Common myeloid progenitor, CD34-positive (primary cell): ENCODE measurements around the gene CES1.
"Not testable (repeated sequence)": the region's sequence is repeated elsewhere in the genome, so short reads cannot be mapped to it uniquely, and the experiment has no call there.

Source experiments
- CTCF ChIA-PET: fragments of 350-600 bp; sonication (Branson Sonifier 250); formaldehyde crosslinking; loops from one replicate; lab custom pipeline; 2021; ENCODE audit warnings: antibody characterized with exemption; lab: Charles Lee
- POLR2A ChIA-PET: fragments of 350-600 bp; sonication (Branson Sonifier 250); formaldehyde crosslinking; loops from one replicate; lab custom pipeline; 2021; ENCODE audit warnings: antibody characterized with exemption; lab: Charles Lee
- DNase-seq, 3 donors: peaks; one replicate each; pipeline versions ENCODE4 v3.0.0 to v3.0.0-alpha.2; 2013
- H3K27ac ChIP-seq, 2 experiments: 1 replicate in 1 of 2; 2 replicates in 1 of 2; pipeline ENCODE4 v1.7.0; 2013; ENCODE audit warnings: inconsistent platforms in 2 of 2, low read length in 2 of 2, mild to moderate bottlenecking in 2 of 2, low read depth in 1 of 2, moderate library complexity in 1 of 2; ENCODE audit not compliant: severe bottlenecking in 2 of 2, insufficient read depth in 1 of 2, poor library complexity in 1 of 2
- H3K27me3 ChIP-seq, 5 experiments: replicated peaks in 2 of 5; 1 replicate in 3 of 5; 2 replicates in 2 of 5; pipeline versions ENCODE4 v1.6.1 to v1.7.0; 2013; ENCODE audit warnings: low read length in 4 of 5, mild to moderate bottlenecking in 2 of 5, moderate library complexity in 2 of 5, inconsistent platforms in 1 of 5; ENCODE audit not compliant: insufficient read depth in 5 of 5, control insufficient read depth in 4 of 5
- H3K36me3 ChIP-seq, 4 experiments: 1 replicate in 2 of 4; 2 replicates in 2 of 4; pipeline versions ENCODE4 v1.6.1 to v1.7.0; 2013; ENCODE audit warnings: low read length in 3 of 4, control low read depth in 1 of 4, mild to moderate bottlenecking in 1 of 4; ENCODE audit not compliant: control insufficient read depth in 4 of 4, insufficient read depth in 4 of 4
- H3K4me1 ChIP-seq, 4 experiments: 1 replicate in 3 of 4; 2 replicates in 1 of 4; pipeline versions ENCODE4 v1.6.1 to v1.7.1; 2013; ENCODE audit warnings: low read length in 3 of 4, mild to moderate bottlenecking in 3 of 4, control low read depth in 1 of 4, inconsistent platforms in 1 of 4, moderate library complexity in 1 of 4; ENCODE audit not compliant: control insufficient read depth in 4 of 4, insufficient read depth in 4 of 4; ENCODE audit errors: control extremely low read depth in 1 of 4
- H3K4me3 ChIP-seq, 7 experiments: 1 replicate in 4 of 7; 2 replicates in 3 of 7; pipeline versions ENCODE4 v1.5.1 to v1.7.0; 2013; ENCODE audit warnings: mild to moderate bottlenecking in 7 of 7, low read length in 6 of 7, moderate library complexity in 6 of 7, inconsistent platforms in 2 of 7, low read depth in 2 of 7, control low read depth in 1 of 7; ENCODE audit not compliant: insufficient read depth in 4 of 7, control insufficient read depth in 1 of 7; ENCODE audit errors: extremely low read depth in 1 of 7
- H3K9me3 ChIP-seq, 5 experiments: 1 replicate in 4 of 5; 2 replicates in 1 of 5; pipeline versions ENCODE4 v1.6.1 to v1.7.1; 2013; ENCODE audit warnings: low read length in 4 of 5, mild to moderate bottlenecking in 2 of 5, inconsistent platforms in 1 of 5, low read depth in 1 of 5, moderate library complexity in 1 of 5; ENCODE audit not compliant: control insufficient read depth in 4 of 5, insufficient read depth in 2 of 5; ENCODE audit errors: control extremely low read depth in 1 of 5
- WGBS: methylation state at CpG from one replicate; pipeline ENCODE4 v1.1.5; 2013; ENCODE audit not compliant: insufficient coverage; 5-methylcytosine and 5-hydroxymethylcytosine counted together

The CES1 gene

DNA sequence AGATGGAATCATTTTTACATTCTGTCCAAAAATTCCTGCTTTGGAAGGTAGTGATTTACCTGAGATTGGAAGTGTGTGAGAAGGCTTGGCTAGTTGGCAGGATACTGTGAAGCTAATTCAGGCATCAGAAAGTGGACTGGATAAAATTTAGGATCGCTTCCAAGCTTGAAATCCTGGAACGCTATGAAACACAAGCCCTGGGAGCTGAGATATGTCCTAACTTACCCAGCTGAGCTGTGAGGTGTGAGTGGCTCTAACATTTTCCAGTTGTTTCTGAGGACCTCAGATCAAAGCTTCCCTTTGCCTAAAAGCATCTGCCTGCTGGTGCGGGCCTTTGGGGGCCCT, 73.0 kb downstream of the CES1 start:
- H3K36me3 ChIP-seq, DNase-seq, H3K4me1 ChIP-seq, POLR2A ChIA-PET, H3K27ac ChIP-seq, H3K9me3 ChIP-seq, CTCF ChIA-PET, H3K4me3 ChIP-seq: not testable (repeated sequence)
- 20% methylated on average over 1 of the region's 3 CpGs for WGBS
- H3K27me3 ChIP-seq = peaks cover 0 to 19% (median 2%) of the 10 kb centered on the region in 5 experiments

DNA sequence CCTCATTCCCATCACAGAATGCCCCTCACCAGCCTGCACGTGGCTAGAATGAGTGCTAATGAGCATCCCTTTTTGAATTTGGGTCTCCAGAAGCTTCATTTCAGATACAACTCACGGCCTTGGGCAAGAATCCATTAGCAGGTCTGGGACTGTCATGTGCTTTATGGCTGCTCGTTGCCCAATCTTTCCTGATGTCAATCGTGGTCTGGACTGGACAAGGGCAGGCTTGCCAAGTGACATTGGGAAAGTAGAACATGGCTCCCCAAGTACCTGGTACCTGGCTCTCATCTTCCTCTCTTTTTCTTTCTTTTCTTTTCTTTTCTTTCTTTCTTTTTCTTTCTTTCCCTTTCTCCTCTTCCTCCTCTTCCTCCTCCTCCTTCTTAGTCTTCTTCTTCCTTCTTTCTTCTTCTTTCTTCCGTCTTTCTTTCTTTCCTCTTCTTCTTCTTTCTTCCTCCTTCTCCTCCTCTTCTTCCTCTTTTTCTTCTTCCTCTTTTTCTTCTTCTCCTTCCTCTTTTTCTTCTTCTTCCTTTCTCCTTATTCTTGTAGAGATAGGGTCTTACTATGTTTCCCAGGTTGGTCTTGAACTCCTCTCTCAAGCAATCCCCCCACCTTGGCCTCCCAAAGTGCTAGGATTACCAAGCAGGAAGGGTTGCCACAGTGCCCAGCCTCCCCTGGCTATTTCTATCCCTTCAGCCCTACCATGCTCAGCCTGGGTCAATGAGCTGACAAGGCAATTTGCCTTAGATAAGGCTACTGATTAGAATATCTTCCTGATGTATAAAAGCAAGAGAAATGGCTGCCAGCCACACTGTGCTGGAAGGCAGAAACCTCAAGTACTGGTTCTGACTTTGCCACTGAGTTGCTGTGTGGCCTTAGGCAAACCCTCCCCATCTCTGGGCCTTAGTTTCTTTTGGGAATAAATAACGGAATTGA, 75.0 kb downstream of the CES1 start:
- H3K9me3 ChIP-seq, H3K36me3 ChIP-seq, DNase-seq, H3K4me1 ChIP-seq, H3K4me3 ChIP-seq, CTCF ChIA-PET, POLR2A ChIA-PET, H3K27ac ChIP-seq: not testable (repeated sequence)
- H3K27me3 ChIP-seq = peaks cover 0 to 19% (median 2%) of the 10 kb centered on the region in 5 experiments
- WGBS = 66% methylated on average over 5 of the region's 6 CpGs

DNA sequence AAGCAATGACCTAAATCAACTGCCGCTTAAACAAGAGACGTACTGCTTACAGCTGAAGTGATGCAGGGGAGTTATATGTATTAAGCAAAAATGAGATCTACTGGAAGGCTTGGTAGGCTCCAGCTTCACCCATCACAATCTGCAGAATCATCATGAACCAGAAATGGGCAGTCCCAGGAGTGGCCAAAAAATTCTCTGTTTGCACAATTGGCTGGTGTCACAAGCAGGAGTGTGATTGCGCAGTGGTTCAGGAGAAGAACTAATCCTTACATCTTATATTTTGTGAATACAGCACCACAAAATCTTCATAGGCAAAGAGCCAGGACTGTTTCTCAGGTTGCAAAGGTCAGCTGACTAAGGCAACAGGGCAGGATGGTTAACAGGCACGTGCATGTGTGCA, 75.9 kb downstream of the CES1 start:
- DNase-seq = no peak
- no peaks in the 10 kb centered on the region for H3K36me3 ChIP-seq
- peaks cover 0 to 19% (median 2%) of the 10 kb centered on the region in 5 experiments for H3K27me3 ChIP-seq
- CTCF ChIA-PET = no interaction called here
- H3K4me3 ChIP-seq = no peak overlapping the region
- H3K9me3 ChIP-seq = peaks cover 0 to 12% (median 7%) of the 10 kb centered on the region in 5 experiments
- H3K4me1 ChIP-seq = peaks cover 0 to 10% (median 0%) of the 10 kb centered on the region in 4 experiments
- no peak overlapping the region for H3K27ac ChIP-seq
- POLR2A ChIA-PET = no interaction called here
- 93% methylated on average over 3 of the region's 4 CpGs for WGBS

GRCh38 chr16:55754056-55754455, 78.8 kb downstream of the CES1 start:
- peaks cover 0 to 10% (median 0%) of the 10 kb centered on the region in 4 experiments for H3K4me1 ChIP-seq
- H3K27ac ChIP-seq = no peak overlapping the region
- H3K4me3 ChIP-seq = no peak overlapping the region
- peaks cover 0 to 12% (median 7%) of the 10 kb centered on the region in 5 experiments for H3K9me3 ChIP-seq
- POLR2A ChIA-PET = no interaction called here
- peak in 2 of 3 donors; percentile 11 for DNase-seq
- CTCF ChIA-PET = no interaction called here
- H3K36me3 ChIP-seq = no peaks in the 10 kb centered on the region
- H3K27me3 ChIP-seq = peaks cover 0 to under 1% (median 0%) of the 10 kb centered on the region in 5 experiments

DNA sequence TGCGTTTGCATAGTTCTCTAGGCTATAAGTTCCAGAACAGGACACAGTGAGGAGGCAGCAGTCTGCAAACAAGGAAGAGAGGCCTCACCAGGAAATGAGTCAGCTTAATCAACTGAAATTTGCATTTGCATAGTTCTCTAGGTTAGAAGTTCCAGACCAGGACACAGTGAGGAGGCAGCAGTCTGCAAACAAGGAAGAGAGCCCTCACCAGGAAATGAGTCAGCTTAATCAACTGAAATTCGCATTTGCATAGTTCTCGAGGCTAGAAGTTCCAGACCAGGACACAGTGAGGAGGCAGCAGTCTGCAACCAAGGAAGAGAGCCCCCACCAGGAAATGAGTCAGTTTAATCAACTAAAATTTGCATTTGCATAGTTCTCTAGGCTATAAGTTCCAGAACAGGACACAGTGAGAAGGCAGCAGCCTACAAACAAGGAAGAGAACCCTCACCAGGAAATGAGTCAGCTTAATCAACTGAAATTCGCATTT, 79.7 kb downstream of the CES1 start:
- H3K4me1 ChIP-seq, H3K36me3 ChIP-seq, POLR2A ChIA-PET, H3K27me3 ChIP-seq, CTCF ChIA-PET: not testable (repeated sequence)
- Histone ChIP-seq H3K4me3 (peak overlapping the region in 1 of 7 experiments; percentile 23), H3K27ac (peak overlapping the region in 1 of 2 experiments; percentile 25), H3K9me3 (peaks cover 0 to 12% (median 7%) of the 10 kb centered on the region in 5 experiments)
- 58% methylated on average over 3 of the region's 4 CpGs for WGBS
- DNase-seq = peak in 2 of 3 donors; percentile 17 to 60
